IPS-20b (cell line): ENCODE data around the gene DUSP10.

Experiments used
- H3K27ac ChIP-seq: one replicate; pipeline ENCODE4 v1.5.1; 2013; ENCODE audit warnings: low read length
- H3K27me3 ChIP-seq: 2 replicates; pipeline ENCODE4 v1.6.1; 2013; ENCODE audit warnings: mild to moderate bottlenecking, low read length, inconsistent platforms; ENCODE audit not compliant: insufficient read depth
- H3K36me3 ChIP-seq: 2 replicates; pipeline ENCODE4 v1.6.1; 2013; ENCODE audit warnings: low read depth, mild to moderate bottlenecking, inconsistent platforms, low read length, moderate library complexity; ENCODE audit not compliant: insufficient read depth
- H3K4me1 ChIP-seq: 2 replicates; pipeline ENCODE4 v1.6.1; 2013; ENCODE audit warnings: mild to moderate bottlenecking, control low read depth, inconsistent platforms, low read length, moderate library complexity; ENCODE audit not compliant: insufficient read depth
- H3K4me3 ChIP-seq: 2 replicates; pipeline ENCODE4 v1.5.1; 2013; ENCODE audit warnings: mild to moderate bottlenecking, low read length, inconsistent platforms
- H3K9ac ChIP-seq: 2 replicates; pipeline ENCODE4 v1.6.1; 2013; ENCODE audit warnings: low read depth, mild to moderate bottlenecking, inconsistent platforms, low read length, moderate library complexity
- H3K9me3 ChIP-seq: 2 replicates; pipeline ENCODE4 v1.6.1; 2013; ENCODE audit warnings: mild to moderate bottlenecking, low read depth, low read length, inconsistent platforms; ENCODE audit not compliant: insufficient read depth

DUSP10 gene

GRCh38 chr1:221675880-221676800, 65.7 kb downstream of the DUSP10 start:
- no peaks in the 10 kb centered on the region for H3K27me3 ChIP-seq
- no peak overlapping the region for H3K4me3 ChIP-seq
- H3K4me1 ChIP-seq, result no peaks in the 10 kb centered on the region
- H3K9ac ChIP-seq, result no peak overlapping the region
- H3K9me3 ChIP-seq, result no peaks in the 10 kb centered on the region
- no peaks in the 10 kb centered on the region for H3K36me3 ChIP-seq
- H3K27ac ChIP-seq, result no peak overlapping the region

GRCh38 chr1:221672965-221673364, 68.9 kb downstream of the DUSP10 start:
- H3K36me3 ChIP-seq, result no peaks in the 10 kb centered on the region
- no peaks in the 10 kb centered on the region for H3K27me3 ChIP-seq
- H3K4me3 ChIP-seq, result no peak overlapping the region
- H3K9me3 ChIP-seq, result no peaks in the 10 kb centered on the region
- no peak overlapping the region for H3K9ac ChIP-seq
- H3K4me1 ChIP-seq, result no peaks in the 10 kb centered on the region
- no peak overlapping the region for H3K27ac ChIP-seq

- no peaks in the 10 kb centered on the region for H3K4me1 ChIP-seq
- H3K9me3 ChIP-seq, result no peaks in the 10 kb centered on the region
- H3K27me3 ChIP-seq, result no peaks in the 10 kb centered on the region
- H3K4me3 ChIP-seq, result no peak overlapping the region
- H3K36me3 ChIP-seq, result no peaks in the 10 kb centered on the region
- H3K9ac ChIP-seq, result no peak overlapping the region
- no peak overlapping the region for H3K27ac ChIP-seq
Measured at GRCh38 chr1:221672239-221672645, 69.6 kb downstream of the DUSP10 start.

- H3K4me1 ChIP-seq, result peaks cover under 1% of the 10 kb centered on the region; the same call in 1 of the 2 replicates
- no peak overlapping the region for H3K9ac ChIP-seq
- H3K9me3 ChIP-seq, result no peaks in the 10 kb centered on the region
- no peak overlapping the region for H3K4me3 ChIP-seq
- H3K36me3 ChIP-seq, result no peaks in the 10 kb centered on the region
- no peaks in the 10 kb centered on the region for H3K27me3 ChIP-seq
- no peak overlapping the region for H3K27ac ChIP-seq
Measured at GRCh38 chr1:221670081-221670480, 71.8 kb downstream of the DUSP10 start.

GRCh38 chr1:221669441-221669840, 72.4 kb downstream of the DUSP10 start:
- H3K9ac ChIP-seq, result no peak overlapping the region
- peaks cover 5% of the 10 kb centered on the region; the same call in 1 of the 2 replicates for H3K4me1 ChIP-seq
- H3K27ac ChIP-seq, result no peak overlapping the region
- no peaks in the 10 kb centered on the region for H3K27me3 ChIP-seq
- H3K4me3 ChIP-seq, result no peak overlapping the region
- no peaks in the 10 kb centered on the region for H3K36me3 ChIP-seq
- no peaks in the 10 kb centered on the region for H3K9me3 ChIP-seq

- H3K4me3 ChIP-seq, result no peak overlapping the region
- peaks cover 5% of the 10 kb centered on the region; the same call in 1 of the 2 replicates for H3K4me1 ChIP-seq
- no peak overlapping the region for H3K9ac ChIP-seq
- H3K27me3 ChIP-seq, result no peaks in the 10 kb centered on the region
- no peaks in the 10 kb centered on the region for H3K36me3 ChIP-seq
- H3K9me3 ChIP-seq, result no peaks in the 10 kb centered on the region
- H3K27ac ChIP-seq, result no peak overlapping the region
Measured at GRCh38 chr1:221667504-221667903, 74.4 kb downstream of the DUSP10 start.

- Histone ChIP-seq H3K36me3 (no peaks in the 10 kb centered on the region), H3K27me3 (no peaks in the 10 kb centered on the region), H3K4me3 (no peak overlapping the region), H3K9ac (no peak overlapping the region), H3K4me1 (peaks cover 5% of the 10 kb centered on the region; the same call in 1 of the 2 replicates), H3K9me3 (no peaks in the 10 kb centered on the region), H3K27ac (no peak overlapping the region)
Measured at GRCh38 chr1:221664253-221664652, 77.6 kb downstream of the DUSP10 start.

GRCh38 chr1:221663321-221663720, 78.6 kb downstream of the DUSP10 start:
- Histone ChIP-seq H3K27ac (no peak overlapping the region), H3K9ac (no peak overlapping the region), H3K4me1 (peaks cover 5% of the 10 kb centered on the region; the same call in 1 of the 2 replicates), H3K27me3 (no peaks in the 10 kb centered on the region), H3K9me3 (no peaks in the 10 kb centered on the region), H3K4me3 (no peak overlapping the region), H3K36me3 (no peaks in the 10 kb centered on the region)

GRCh38 chr1:221655766-221656305, 86.1 kb downstream of the DUSP10 start:
- Histone ChIP-seq H3K36me3 (no peaks in the 10 kb centered on the region), H3K4me3 (no peak overlapping the region), H3K27ac (no peak overlapping the region), H3K4me1 (no peaks in the 10 kb centered on the region), H3K9ac (no peak overlapping the region), H3K9me3 (no peaks in the 10 kb centered on the region), H3K27me3 (no peaks in the 10 kb centered on the region)
